ENCODE measurements around the gene BTBD1.

Gene BTBD1

DNA sequence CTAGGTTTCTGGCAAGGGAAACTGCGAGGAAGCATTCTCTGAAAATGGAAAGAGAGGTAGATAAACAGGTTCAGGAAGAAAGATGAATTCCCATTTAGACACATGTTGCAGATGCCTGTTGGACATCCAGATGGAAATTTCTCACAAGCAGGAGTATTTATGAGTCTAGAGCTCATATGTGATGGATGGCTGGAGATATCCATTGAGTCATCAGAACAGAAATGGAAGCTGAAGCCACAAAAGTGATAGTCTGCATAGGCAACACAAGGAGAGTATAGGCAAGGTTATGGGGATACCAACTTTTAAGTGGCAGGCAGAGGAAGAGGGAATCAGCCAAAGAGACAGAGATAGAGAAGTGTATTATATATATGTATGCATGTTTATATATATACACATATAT, 87.3 kb downstream of the BTBD1 start:
- Histone ChIP-seq H3K27me3 (ENCODE audit: control insufficient read depth, insufficient read depth, low read length) (peaks cover under 1% of the 10 kb centered on the region), H3K9ac (ENCODE audit: low read length) (no peak overlapping the region), H3K4me1 (ENCODE audit: control insufficient read depth, low read depth, low read length) (no peaks in the 10 kb centered on the region), H3K4me3 (ENCODE audit: low read length) (no peak overlapping the region), H3K36me3 (ENCODE audit: control insufficient read depth, low read depth, low read length) (no peaks in the 10 kb centered on the region), H3K9me3 (ENCODE audit: control insufficient read depth, low read depth, low read length) (no peaks in the 10 kb centered on the region), H3K27ac (ENCODE audit: low read length) (no peak overlapping the region)

DNA sequence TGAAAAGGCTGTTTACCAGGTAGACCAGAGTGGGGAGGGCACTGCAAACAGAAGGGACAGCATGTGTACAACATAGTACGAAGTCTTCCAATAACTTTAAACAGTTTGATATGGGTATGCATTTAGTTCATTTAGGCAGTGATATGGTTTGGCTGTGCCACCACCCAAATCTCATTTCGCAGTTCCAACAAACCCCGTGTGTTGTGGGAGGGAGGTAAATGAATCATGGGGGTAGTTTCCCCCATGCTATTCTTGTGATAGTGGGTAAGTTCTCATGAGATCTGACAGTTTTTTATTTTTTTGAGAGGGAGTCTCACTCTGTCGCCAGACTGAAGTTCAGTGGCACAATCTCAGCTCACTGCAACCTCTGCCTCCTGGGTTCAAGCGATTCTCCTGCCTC, 88.6 kb downstream of the BTBD1 start:
- H3K4me3 ChIP-seq (ENCODE audit: low read length): no peak overlapping the region
- H3K27me3 ChIP-seq (ENCODE audit: control insufficient read depth, insufficient read depth, low read length): no peaks in the 10 kb centered on the region
- no peaks in the 10 kb centered on the region for H3K4me1 ChIP-seq (ENCODE audit: control insufficient read depth, low read depth, low read length)
- H3K36me3 ChIP-seq (ENCODE audit: control insufficient read depth, low read depth, low read length): no peaks in the 10 kb centered on the region
- H3K27ac ChIP-seq (ENCODE audit: low read length): no peak overlapping the region
- no peaks in the 10 kb centered on the region for H3K9me3 ChIP-seq (ENCODE audit: control insufficient read depth, low read depth, low read length)
- no peak overlapping the region for H3K9ac ChIP-seq (ENCODE audit: low read length)

DNA sequence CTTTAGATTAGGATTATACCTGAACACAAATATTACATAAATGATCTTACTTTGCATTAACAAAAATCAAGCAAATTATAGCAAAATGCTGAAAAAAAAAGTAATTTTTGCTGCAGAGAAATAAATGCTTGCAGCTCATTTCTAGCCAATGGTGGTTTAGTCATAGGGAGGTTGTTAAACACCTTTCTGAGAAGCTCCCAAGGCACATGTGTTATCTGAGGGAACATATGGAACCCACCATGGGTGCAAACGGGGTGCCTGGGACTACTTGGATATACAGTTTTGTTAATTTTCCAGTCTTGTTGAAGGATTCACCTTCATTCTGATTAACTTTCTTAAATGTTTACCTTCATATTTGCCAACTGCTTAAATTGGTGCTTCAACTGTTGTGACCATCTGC, 90.0 kb downstream of the BTBD1 start:
- no peak overlapping the region for H3K9ac ChIP-seq (ENCODE audit: low read length)
- no peaks in the 10 kb centered on the region for H3K4me1 ChIP-seq (ENCODE audit: control insufficient read depth, low read depth, low read length)
- H3K36me3 ChIP-seq (ENCODE audit: control insufficient read depth, low read depth, low read length): no peaks in the 10 kb centered on the region

DNA sequence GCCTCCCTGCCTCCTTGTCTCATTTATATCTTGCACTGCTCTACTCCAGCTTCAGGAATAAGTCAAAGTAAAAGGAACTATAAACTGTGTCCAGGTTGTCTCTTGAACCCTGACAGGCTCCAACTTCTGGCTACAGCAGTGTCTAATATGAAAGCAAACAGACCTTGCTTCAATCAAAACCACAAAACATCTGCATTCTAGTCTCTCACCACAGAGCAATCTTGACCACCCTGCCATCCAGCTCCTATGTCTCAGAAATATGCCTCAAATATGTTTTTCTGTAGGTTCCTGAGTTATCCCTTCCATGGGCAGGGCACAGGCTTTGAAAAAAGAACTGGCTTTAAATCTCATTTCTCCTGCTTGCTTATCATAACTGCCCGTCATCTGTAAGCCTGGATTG, 94.1 kb downstream of the BTBD1 start:
- Histone ChIP-seq H3K9me3 (ENCODE audit: control insufficient read depth, low read depth, low read length) (no peaks in the 10 kb centered on the region), H3K36me3 (ENCODE audit: control insufficient read depth, low read depth, low read length) (no peaks in the 10 kb centered on the region), H3K27ac (ENCODE audit: low read length) (no peak overlapping the region), H3K4me1 (ENCODE audit: control insufficient read depth, low read depth, low read length) (no peaks in the 10 kb centered on the region), H3K27me3 (ENCODE audit: control insufficient read depth, insufficient read depth, low read length) (no peaks in the 10 kb centered on the region), H3K4me3 (ENCODE audit: low read length) (no peak overlapping the region), H3K9ac (ENCODE audit: low read length) (no peak overlapping the region)

More for the DNA sequence above, 90.0 kb downstream of the BTBD1 start:
- Histone ChIP-seq H3K27ac (ENCODE audit: low read length) (no peak overlapping the region), H3K27me3 (ENCODE audit: control insufficient read depth, insufficient read depth, low read length) (no peaks in the 10 kb centered on the region), H3K9me3 (ENCODE audit: control insufficient read depth, low read depth, low read length) (no peaks in the 10 kb centered on the region), H3K4me3 (ENCODE audit: low read length) (no peak overlapping the region)

DNA sequence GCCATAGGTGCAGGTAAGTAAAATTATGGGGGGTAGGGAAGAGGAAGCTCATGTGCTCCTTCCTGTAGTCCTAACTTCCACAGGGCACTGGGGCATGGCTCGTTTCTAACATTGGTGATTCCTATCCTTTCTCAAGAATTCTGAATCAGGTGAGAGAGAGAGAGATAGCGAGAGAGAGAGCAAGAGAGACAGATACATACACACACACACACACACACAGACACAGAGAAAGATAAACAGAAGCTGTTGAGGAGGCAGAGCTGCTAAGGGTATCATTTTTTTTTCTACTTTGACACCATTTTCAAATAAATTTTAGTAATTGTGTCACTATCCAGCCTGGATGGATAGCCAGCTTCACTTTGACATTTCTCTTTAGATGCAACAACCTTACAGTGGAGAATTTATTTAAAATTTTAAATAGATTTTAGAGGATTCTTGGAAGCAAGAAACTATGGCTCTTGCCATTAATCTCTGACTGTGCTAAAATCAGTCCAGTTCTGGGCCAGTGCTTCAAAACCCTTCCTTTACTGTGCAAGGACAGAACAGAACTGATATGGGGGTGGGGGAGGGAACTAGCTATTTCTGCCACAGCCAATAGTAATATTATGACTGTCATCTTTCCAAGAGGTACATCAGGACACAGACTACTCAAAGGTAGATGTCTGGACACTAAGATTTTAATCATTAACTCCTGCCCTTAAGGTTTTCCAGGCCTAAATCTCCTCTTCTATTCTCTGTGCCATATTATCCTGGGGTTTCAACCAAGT, 95.7 kb downstream of the BTBD1 start:
- Histone ChIP-seq H3K27me3 (ENCODE audit: control insufficient read depth, insufficient read depth, low read length) (no peaks in the 10 kb centered on the region), H3K9ac (ENCODE audit: low read length) (no peak overlapping the region), H3K36me3 (ENCODE audit: control insufficient read depth, low read depth, low read length) (no peaks in the 10 kb centered on the region), H3K9me3 (ENCODE audit: control insufficient read depth, low read depth, low read length) (no peaks in the 10 kb centered on the region), H3K4me3 (ENCODE audit: low read length) (no peak overlapping the region), H3K4me1 (ENCODE audit: control insufficient read depth, low read depth, low read length) (no peaks in the 10 kb centered on the region), H3K27ac (ENCODE audit: low read length) (no peak overlapping the region)

DNA sequence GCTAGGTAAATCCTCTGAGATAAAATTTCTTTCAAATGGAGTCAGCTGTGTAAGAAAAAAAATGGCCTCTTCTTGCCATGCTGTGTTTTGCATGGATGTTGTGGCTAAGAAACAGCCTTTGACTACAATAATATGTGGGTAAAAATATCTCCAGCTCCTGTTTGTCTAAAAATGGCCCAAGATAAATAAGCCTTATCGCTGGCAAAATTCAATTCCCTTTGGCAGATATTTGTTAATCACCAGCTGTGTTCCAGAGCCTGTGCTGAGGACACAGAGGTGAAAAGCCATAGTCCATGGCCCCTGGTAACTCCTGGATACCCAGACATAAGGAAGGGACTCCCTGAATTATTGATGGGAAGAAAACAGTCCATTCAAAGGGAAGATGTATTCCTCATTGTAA, 96.4 kb downstream of the BTBD1 start:
- Histone ChIP-seq H3K9me3 (ENCODE audit: control insufficient read depth, low read depth, low read length) (no peaks in the 10 kb centered on the region), H3K27ac (ENCODE audit: low read length) (no peak overlapping the region)

DNA sequence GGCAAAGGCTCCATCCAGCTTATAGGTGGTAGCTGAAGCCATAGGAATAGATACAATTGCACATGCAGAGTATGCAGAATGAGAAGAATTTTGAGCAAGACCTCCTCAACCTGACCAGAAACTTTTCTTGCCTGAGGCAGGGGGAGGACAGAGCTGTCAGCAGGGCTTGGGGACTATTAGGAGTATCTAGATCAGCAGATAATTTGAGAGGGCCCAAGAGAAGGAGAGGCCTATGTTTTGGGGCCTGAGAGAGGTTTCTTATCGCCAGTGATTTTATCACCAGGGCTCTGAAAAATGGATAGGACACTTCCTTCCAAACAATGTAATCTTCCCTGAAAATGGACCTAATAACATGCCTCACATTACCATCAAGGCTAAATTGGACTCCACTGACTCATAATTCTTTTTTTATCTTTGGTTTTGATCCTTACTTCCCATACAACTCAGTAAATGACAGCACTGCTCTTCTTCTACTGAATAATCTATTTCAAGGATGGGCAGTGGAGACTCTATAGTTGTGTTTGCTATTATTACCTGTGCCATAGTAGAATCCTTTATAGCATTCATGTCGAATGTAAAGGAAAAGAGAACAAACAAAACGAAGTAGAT, 96.9 kb downstream of the BTBD1 start:
- Histone ChIP-seq H3K27ac (ENCODE audit: low read length) (no peak overlapping the region), H3K36me3 (ENCODE audit: control insufficient read depth, low read depth, low read length) (no peaks in the 10 kb centered on the region), H3K27me3 (ENCODE audit: control insufficient read depth, insufficient read depth, low read length) (no peaks in the 10 kb centered on the region), H3K4me1 (ENCODE audit: control insufficient read depth, low read depth, low read length) (no peaks in the 10 kb centered on the region), H3K4me3 (ENCODE audit: low read length) (no peak overlapping the region), H3K9ac (ENCODE audit: low read length) (no peak overlapping the region), H3K9me3 (ENCODE audit: control insufficient read depth, low read depth, low read length) (no peaks in the 10 kb centered on the region)

More for the DNA sequence above, 96.4 kb downstream of the BTBD1 start:
- Histone ChIP-seq H3K9ac (ENCODE audit: low read length) (no peak overlapping the region), H3K4me3 (ENCODE audit: low read length) (no peak overlapping the region), H3K4me1 (ENCODE audit: control insufficient read depth, low read depth, low read length) (no peaks in the 10 kb centered on the region), H3K36me3 (ENCODE audit: control insufficient read depth, low read depth, low read length) (no peaks in the 10 kb centered on the region), H3K27me3 (ENCODE audit: control insufficient read depth, insufficient read depth, low read length) (no peaks in the 10 kb centered on the region)

DNA sequence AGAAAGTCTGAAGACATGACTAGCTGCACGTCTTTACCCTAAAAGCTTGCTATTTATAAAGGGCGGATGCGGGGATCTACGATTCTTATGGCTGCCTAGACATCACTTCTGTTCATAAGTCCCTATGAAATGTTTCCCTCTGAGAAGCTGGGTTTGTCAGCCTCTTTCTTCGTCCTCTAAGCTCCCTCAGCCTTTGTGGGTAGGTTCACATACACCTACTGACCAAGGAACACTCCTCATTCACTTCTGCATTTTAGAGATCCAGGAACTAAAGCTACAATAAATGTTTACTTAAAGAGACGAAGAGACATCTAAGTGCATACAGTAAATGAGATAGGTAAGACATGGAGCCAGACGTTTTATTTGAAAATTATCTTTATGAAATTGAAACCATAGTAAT, 97.7 kb downstream of the BTBD1 start:
- Histone ChIP-seq H3K36me3 (ENCODE audit: control insufficient read depth, low read depth, low read length) (no peaks in the 10 kb centered on the region), H3K4me3 (ENCODE audit: low read length) (no peak overlapping the region), H3K9me3 (ENCODE audit: control insufficient read depth, low read depth, low read length) (no peaks in the 10 kb centered on the region), H3K4me1 (ENCODE audit: control insufficient read depth, low read depth, low read length) (no peaks in the 10 kb centered on the region), H3K27ac (ENCODE audit: low read length) (no peak overlapping the region), H3K9ac (ENCODE audit: low read length) (no peak overlapping the region), H3K27me3 (ENCODE audit: control insufficient read depth, insufficient read depth, low read length) (no peaks in the 10 kb centered on the region)

DNA sequence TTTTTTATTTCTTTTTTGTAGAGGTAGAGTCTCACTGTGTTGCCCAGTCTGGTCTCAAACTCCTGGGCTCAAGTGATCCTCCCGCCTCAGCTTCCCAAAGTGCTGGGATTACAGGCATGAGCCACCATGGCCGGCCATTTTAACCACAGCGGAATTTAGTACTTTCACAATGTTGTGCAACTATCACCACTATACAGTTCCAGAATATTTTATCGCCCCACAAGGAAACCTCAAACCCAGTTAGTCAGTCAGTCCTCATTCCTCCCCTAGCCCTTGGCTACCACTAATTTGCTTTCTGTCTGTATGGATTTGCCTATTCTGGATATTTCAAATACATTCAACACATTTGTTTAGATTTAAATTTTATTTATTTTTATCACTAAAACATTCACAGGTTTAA, 99.0 kb downstream of the BTBD1 start:
- no peak overlapping the region for H3K27ac ChIP-seq (ENCODE audit: low read length)
- no peaks in the 10 kb centered on the region for H3K36me3 ChIP-seq (ENCODE audit: control insufficient read depth, low read depth, low read length)

DNA sequence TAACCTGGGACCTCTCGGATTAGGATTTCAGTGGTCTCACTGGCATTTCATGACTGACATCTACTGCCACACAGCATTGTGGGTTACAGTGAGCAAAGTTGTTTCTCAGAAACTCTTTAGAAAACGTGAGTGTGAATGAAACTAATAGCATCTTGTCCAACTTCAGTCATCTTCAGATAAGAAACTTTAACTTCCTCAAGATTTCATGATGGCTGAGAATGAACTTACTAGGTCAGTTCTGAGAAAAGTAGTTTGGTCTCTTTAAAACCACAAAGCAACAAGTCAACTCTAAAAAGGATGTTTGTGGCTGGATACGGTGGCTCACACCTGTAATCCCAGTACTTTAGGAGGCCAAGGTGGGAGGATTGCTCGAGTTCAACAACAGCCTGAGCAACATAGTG, 100.4 kb downstream of the BTBD1 start:
- Histone ChIP-seq H3K27me3 (ENCODE audit: control insufficient read depth, insufficient read depth, low read length) (no peaks in the 10 kb centered on the region), H3K9me3 (ENCODE audit: control insufficient read depth, low read depth, low read length) (no peaks in the 10 kb centered on the region), H3K9ac (ENCODE audit: low read length) (no peak overlapping the region), H3K27ac (ENCODE audit: low read length) (no peak overlapping the region), H3K4me3 (ENCODE audit: low read length) (no peak overlapping the region), H3K36me3 (ENCODE audit: control insufficient read depth, low read depth, low read length) (no peaks in the 10 kb centered on the region), H3K4me1 (ENCODE audit: control insufficient read depth, low read depth, low read length) (peaks cover 12% of the 10 kb centered on the region)

More for the DNA sequence above, 99.0 kb downstream of the BTBD1 start:
- Histone ChIP-seq H3K27me3 (ENCODE audit: control insufficient read depth, insufficient read depth, low read length) (no peaks in the 10 kb centered on the region), H3K9me3 (ENCODE audit: control insufficient read depth, low read depth, low read length) (no peaks in the 10 kb centered on the region), H3K4me1 (ENCODE audit: control insufficient read depth, low read depth, low read length) (peaks cover 12% of the 10 kb centered on the region), H3K9ac (ENCODE audit: low read length) (no peak overlapping the region), H3K4me3 (ENCODE audit: low read length) (no peak overlapping the region)
